H9 (cell line): Measurements from ENCODE around the gene CDCP1. TPM values are rescaled to one million over a fixed set of nuclear protein-coding genes. Genes with fewer than 3 reads are reported as not detected.

ENCODE experiments used
- DNase-seq: peaks from one replicate; pipeline ENCODE4 v3.0.0-alpha.2; 2017
- H2AFZ ChIP-seq: one replicate; pipeline ENCODE4 v1.6.1; 2013; ENCODE audit warnings: mild to moderate bottlenecking, low read length, control low read depth, moderate library complexity
- H2AK5ac ChIP-seq: 2 replicates; pipeline ENCODE4 v1.6.1; 2013; ENCODE audit warnings: low read length, control low read depth, mixed read lengths; ENCODE audit not compliant: insufficient read length
- H2BK120ac ChIP-seq: one replicate; pipeline ENCODE4 v1.6.1; 2013; ENCODE audit warnings: low read depth, mild to moderate bottlenecking, low read length, control low read depth, inconsistent platforms; ENCODE audit not compliant: poor library complexity, severe bottlenecking
- H2BK12ac ChIP-seq: 2 replicates; pipeline ENCODE4 v1.6.1; 2013; ENCODE audit warnings: low read length, control low read depth, mixed read lengths, low read depth; ENCODE audit not compliant: insufficient read length
- H2BK15ac ChIP-seq: 2 replicates; pipeline ENCODE4 v1.6.1; 2013; ENCODE audit warnings: low read depth, low read length, control low read depth
- H2BK20ac ChIP-seq: one replicate; pipeline ENCODE4 v1.6.1; 2013; ENCODE audit warnings: low read depth, mild to moderate bottlenecking, low read length, control low read depth, inconsistent platforms; ENCODE audit not compliant: poor library complexity, severe bottlenecking
- H2BK5ac ChIP-seq: 2 replicates; pipeline ENCODE4 v1.6.1; 2013; ENCODE audit warnings: low read length, control low read depth, mixed read lengths; ENCODE audit not compliant: insufficient read length
- H3K14ac ChIP-seq: 2 replicates; pipeline ENCODE4 v1.6.1; 2013; ENCODE audit warnings: low read length, control low read depth; ENCODE audit not compliant: insufficient read depth
- H3K18ac ChIP-seq: 2 replicates; pipeline ENCODE4 v1.6.1; 2013; ENCODE audit warnings: low read depth, mild to moderate bottlenecking, mixed read lengths, low read length, control low read depth; ENCODE audit not compliant: insufficient read length
- H3K23ac ChIP-seq: 2 replicates; pipeline ENCODE4 v1.6.1; 2013; ENCODE audit warnings: low read length, control low read depth, mixed read lengths, low read depth; ENCODE audit not compliant: insufficient read length
- H3K23me2 ChIP-seq: 2 replicates; pipeline ENCODE4 v1.6.1; 2013; ENCODE audit warnings: low read depth, mild to moderate bottlenecking, mixed read lengths, low read length, control low read depth; ENCODE audit not compliant: insufficient read length, poor library complexity, severe bottlenecking
- H3K27ac ChIP-seq: 2 replicates; pipeline ENCODE4 v1.5.1; 2013; ENCODE audit warnings: low read length, control low read depth, mixed read lengths, low read depth; ENCODE audit not compliant: insufficient read length
- H3K27me3 ChIP-seq: 2 replicates; pipeline ENCODE4 v1.6.1; 2013; ENCODE audit warnings: low read length, control low read depth, inconsistent platforms; ENCODE audit not compliant: insufficient read depth
- H3K4ac ChIP-seq: 2 replicates; pipeline ENCODE4 v1.6.1; 2013; ENCODE audit warnings: low read depth, mild to moderate bottlenecking, control low read depth, inconsistent platforms, low read length, moderate library complexity
- H3K4me1 ChIP-seq: 2 replicates; pipeline ENCODE4 v1.6.1; 2013; ENCODE audit warnings: low read length, control low read depth, inconsistent platforms; ENCODE audit not compliant: insufficient read depth
- H3K4me2 ChIP-seq: 2 replicates; pipeline ENCODE4 v1.6.1; 2013; ENCODE audit warnings: low read length, control low read depth, mixed read lengths; ENCODE audit not compliant: insufficient read length, insufficient read depth
- H3K56ac ChIP-seq: 2 replicates; pipeline ENCODE4 v1.6.1; 2013; ENCODE audit warnings: low read depth, mild to moderate bottlenecking, mixed read lengths, low read length, control low read depth; ENCODE audit not compliant: insufficient read length
- H3K79me1 ChIP-seq: 2 replicates; pipeline ENCODE4 v1.6.1; 2013; ENCODE audit warnings: low read depth, mild to moderate bottlenecking, moderate library complexity, low read length, control low read depth, inconsistent platforms; ENCODE audit not compliant: insufficient read depth, poor library complexity, severe bottlenecking
- H3K79me2 ChIP-seq: 2 replicates; pipeline ENCODE4 v1.6.1; 2013; ENCODE audit warnings: low read length, control low read depth, inconsistent platforms; ENCODE audit not compliant: insufficient read depth
- H3K9ac ChIP-seq: 2 replicates; pipeline ENCODE4 v1.6.1; 2013; ENCODE audit warnings: low read length, control low read depth, mixed read lengths; ENCODE audit not compliant: insufficient read length; ENCODE audit errors: extremely low read depth
- H3K9me3 ChIP-seq: one replicate; pipeline ENCODE4 v1.6.1; 2013; ENCODE audit warnings: low read depth, low read length, inconsistent platforms; ENCODE audit not compliant: control insufficient read depth
- H3T11ph ChIP-seq: one replicate; pipeline ENCODE4 v1.6.1; 2013; ENCODE audit warnings: mild to moderate bottlenecking, low read length, control low read depth, inconsistent platforms
- H4K20me1 ChIP-seq: one replicate; pipeline ENCODE4 v1.6.1; 2013; ENCODE audit not compliant: control insufficient read depth, insufficient read length, insufficient read depth
- H4K5ac ChIP-seq: 2 replicates; pipeline ENCODE4 v1.6.1; 2013; ENCODE audit warnings: low read depth, mild to moderate bottlenecking, mixed read lengths, low read length, control low read depth; ENCODE audit not compliant: insufficient read length
- H4K8ac ChIP-seq: replicated peaks from 2 replicates; pipeline ENCODE4 v1.6.1; 2013; ENCODE audit warnings: low read length, control low read depth, mixed read lengths, low read depth; ENCODE audit not compliant: insufficient read length
- H4K91ac ChIP-seq: 2 replicates; pipeline ENCODE4 v1.6.1; 2013; ENCODE audit warnings: low read depth, mild to moderate bottlenecking, moderate library complexity, mixed read lengths, low read length, control low read depth; ENCODE audit not compliant: insufficient read length
- H3K27ac Mint-ChIP-seq, 3 experiments: 2 replicates in 2 of 3; 3 replicates in 1 of 3; pipeline ENCODE4 v1.8.0; 2020 to 2021; ENCODE audit warnings: mixed read lengths in 3 of 3, mild to moderate bottlenecking in 1 of 3, moderate library complexity in 1 of 3
- H3K27me3 Mint-ChIP-seq: 2 replicates; pipeline ENCODE4 v1.8.0; 2021; ENCODE audit warnings: low read depth, mild to moderate bottlenecking, moderate library complexity, mixed read lengths
- H3K36me3 Mint-ChIP-seq, 3 experiments: 2 replicates in 2 of 3; 3 replicates in 1 of 3; pipeline ENCODE4 v1.8.0; 2020 to 2021; ENCODE audit warnings: low read depth in 3 of 3, mixed read lengths in 3 of 3; ENCODE audit not compliant: insufficient read depth in 1 of 3
- H3K4me1 Mint-ChIP-seq, 2 experiments: 2 replicates each; pipeline ENCODE4 v1.8.0; 2020; ENCODE audit warnings: mixed read lengths in 2 of 2
- H3K4me3 Mint-ChIP-seq, 2 experiments: 2 replicates in 1 of 2; 3 replicates in 1 of 2; pipeline ENCODE4 v1.8.0; 2020 to 2021; ENCODE audit warnings: mild to moderate bottlenecking in 2 of 2, mixed read lengths in 2 of 2, moderate library complexity in 1 of 2
- H3K9me3 Mint-ChIP-seq, 2 experiments: 2 replicates in 1 of 2; 3 replicates in 1 of 2; pipeline ENCODE4 v1.8.0; 2020; ENCODE audit warnings: mild to moderate bottlenecking in 2 of 2, mixed read lengths in 2 of 2, moderate library complexity in 1 of 2
- CTCF ChIP-seq: fragments of 200-600 bp; sonication (generic); conservative IDR thresholded peaks from 3 replicates; pipeline ENCODE4 v1.8.0; 2021; ENCODE audit warnings: antibody characterized with exemption, mild to moderate bottlenecking
- WGBS: extraction: QIAGEN DNeasy Blood & Tissue Kit; methylation state at CpG from one replicate; pipeline ENCODE4 v1.1.7; 2013; ENCODE audit warnings: missing lambda C conversion rate, low lambda C conversion rate, mixed read lengths; ENCODE audit not compliant: insufficient read length; ENCODE audit errors: extremely low coverage; 5-methylcytosine and 5-hydroxymethylcytosine counted together
- total RNA-seq: library from RNA; stranded (reverse); gene quantifications from 2 replicates; pipeline ENCODE4 v1.2.1, GENCODE V29; 2021

CDCP1 gene
- total RNA-seq, 1 experiment from 2014 or later, result 12.9 TPM

GRCh38 chr3:45049807-45050206, 96.4 kb downstream of the CDCP1 start:
- TF ChIP-seq CTCF, result no peak
- H3T11ph ChIP-seq, result no peak overlapping the region
- H3K18ac ChIP-seq, result no peak overlapping the region
- no peak overlapping the region for H3K23ac ChIP-seq
- no peaks in the 10 kb centered on the region for H3K4me1 ChIP-seq
- H3K4me2 ChIP-seq, result no peak overlapping the region
- H2BK5ac ChIP-seq, result no peak overlapping the region
- no peak overlapping the region for H2BK12ac ChIP-seq
- H3K27me3 Mint-ChIP-seq, result peaks cover 84% of the 10 kb centered on the region
- H3K36me3 Mint-ChIP-seq, result no peaks in the 10 kb centered on the region
- peaks cover 0 to 6% of the 10 kb centered on the region in 2 experiments; a peak in 3 of 4 replicates for H3K4me1 Mint-ChIP-seq
- no peak for DNase-seq
- no peaks in the 10 kb centered on the region for H3K79me1 ChIP-seq
- H2AK5ac ChIP-seq, result no peak overlapping the region
- no peak overlapping the region for H3K4me3 Mint-ChIP-seq
- no CpG with 5 or more reads among the region's 4 CpGs for WGBS
- no peaks in the 10 kb centered on the region for H3K79me2 ChIP-seq
- no peaks in the 10 kb centered on the region for H3K23me2 ChIP-seq
- no peak overlapping the region for H3K27ac ChIP-seq
- H4K20me1 ChIP-seq, result no peaks in the 10 kb centered on the region
- H3K27ac Mint-ChIP-seq, result no peak overlapping the region
- no peak overlapping the region for H4K91ac ChIP-seq
- H3K56ac ChIP-seq, result no peak overlapping the region
- no peak overlapping the region for H2BK120ac ChIP-seq
- no peaks in the 10 kb centered on the region for H3K9me3 Mint-ChIP-seq
- no peak overlapping the region for H2BK20ac ChIP-seq
- H2AFZ ChIP-seq, result no peak overlapping the region
- peaks cover 4% of the 10 kb centered on the region; the same call in 1 of the 2 replicates for H3K27me3 ChIP-seq
- no peak overlapping the region for H3K9ac ChIP-seq
- no peaks in the 10 kb centered on the region for H3K9me3 ChIP-seq
- no peak overlapping the region for H3K14ac ChIP-seq
- H2BK15ac ChIP-seq, result no peak overlapping the region
- no peak overlapping the region for H3K4ac ChIP-seq
- H4K5ac ChIP-seq, result no peak overlapping the region
- H4K8ac ChIP-seq, result no peak overlapping the region
